Tibial nerve (tissue), 3 donors: ENCODE data around the gene PPOX.

Experiments
- CTCF ChIP-seq, 5 experiments: fragments of 200-600 bp in 3 of 5; fragments of 450-650 bp in 2 of 5; sonication (generic) in 3 of 5; IDR thresholded peaks; one replicate each; pipeline ENCODE4 v1.5.1; 2016 to 2019; ENCODE audit warnings: antibody characterized with exemption in 5 of 5, mild to moderate bottlenecking in 3 of 5, moderate library complexity in 2 of 5
- POLR2A ChIP-seq, 2 donors: fragments of 450-650 bp; IDR thresholded peaks; one replicate each; pipeline ENCODE4 v1.6.1; 2017; ENCODE audit warnings: antibody characterized with exemption in 2 of 2, mild to moderate bottlenecking in 2 of 2, moderate library complexity in 2 of 2

GRCh38 chr1:161189036-161189435, 22.8 kb downstream of the PPOX start:
- TF ChIP-seq CTCF (IDR thresholded peaks at IDR 0.05) (no peak), POLR2A (IDR thresholded peaks at IDR 0.05) (no peak)
